Measurements from ENCODE around the gene PRMT9. TPM values are rescaled to one million over a fixed set of nuclear protein-coding genes. Genes with fewer than 3 reads are reported as not detected.

The PRMT9 gene
- total and polyA plus RNA-seq, 10 of the 15 experiments (the other 5 are each of a cell fraction or from before 2014, with no cell fraction given): 4.1 to 11.8 (median 7.6) TPM

GRCh38 chr4:147644471-147644870, 39.5 kb downstream of the PRMT9 start:
- TF ChIP-seq TBL1XR1 (IDR thresholded peaks at IDR 0.05; ENCODE audit: low read depth, low read length): no peak
- CTCF ChIA-PET: interaction anchor here (0.6 to 1.3 kb wide), 4 partner anchors 27 to 223 kb away, joined by 3 to 4 read pairs (median 4); partner anchors contain the start of gene TMEM184C
- in situ Hi-C loops (cut with MboI) (no loop called here), intact Hi-C loops (cut with micrococcal nuclease; ENCODE audit: unreplicated experiment) (loop anchor here (5.0 kb wide), 1 partner anchor 33 kb away; no protein-coding TSS in a partner anchor)
- H3K79me2 ChIP-seq (ENCODE audit: control insufficient read depth, insufficient read depth, low read length): no peaks in the 10 kb centered on the region; the same call in 1 of the 2 replicates
- no peak overlapping the region for H2AFZ ChIP-seq (ENCODE audit: control insufficient read depth, low read depth, low read length)
- H3K36me3 ChIP-seq (ENCODE audit: control insufficient read depth in 2 of 2, insufficient read depth in 2 of 2, low read length in 1 of 2): peaks cover 0 to 1% of the 10 kb centered on the region in 2 experiments; a peak in 2 of 4 replicates
- no peak overlapping the region for H3K4me2 ChIP-seq (ENCODE audit: control insufficient read depth, insufficient read depth)
- ATAC-seq: no peak
- no peaks in the 10 kb centered on the region for H4K20me1 ChIP-seq (ENCODE audit: control insufficient read depth, insufficient read depth)
- DNase-seq (ENCODE audit: low read depth, low spot score): no peak
- H3K9ac ChIP-seq (ENCODE audit: control insufficient read depth, insufficient read depth, low read length): no peak overlapping the region
- no peaks in the 10 kb centered on the region; the same call in 2 of the 3 replicates for H3K9me3 ChIP-seq (replicated peaks; ENCODE audit: control insufficient read depth, insufficient read depth, low read length)
- H3K4me3 ChIP-seq: no peak overlapping the region
- RAD21 ChIA-PET (ENCODE audit: unreplicated experiment): interaction anchor here (2.2 kb wide), 1 partner anchor 222 kb away, joined by 6 read pairs; no protein-coding TSS in a partner anchor
- peaks cover 4% of the 10 kb centered on the region; the same call in 1 of the 2 replicates for H3K4me1 ChIP-seq (ENCODE audit: control insufficient read depth, insufficient read depth, low read length)
- no TSS peak for BruUV-seq (replicated peaks)
- no peak overlapping the region for H3K27ac ChIP-seq (ENCODE audit: control insufficient read depth, insufficient read depth)
- POLR2A ChIA-PET: interaction anchor here (0.7 to 1.0 kb wide), 3 partner anchors 27 to 415 kb away, joined by 3 to 5 read pairs (median 3); partner anchors contain the start of gene TMEM184C
- SMC1A ChIA-PET (ENCODE audit: uncharacterized antibody, unreplicated experiment): interaction anchor here (0.9 to 2.5 kb wide), 3 partner anchors 10 to 27 kb away, joined by 3 to 8 read pairs (median 4); partner anchors contain the start of gene TMEM184C
- H3K27me3 ChIP-seq (replicated peaks in 1 of 2; ENCODE audit: control insufficient read depth in 2 of 2, insufficient read depth in 2 of 2, low read length in 1 of 2): no peaks in the 10 kb centered on the region
- FAIRE-seq: no peak
- WGBS (ENCODE audit: insufficient coverage, insufficient replicate concordance, low lambda C conversion rate, missing lambda C conversion rate): 99% methylated on average over 3 of the region's 3 CpGs

- in situ Hi-C loops (cut with MboI): no loop called here
- WGBS (ENCODE audit: insufficient coverage, insufficient replicate concordance, low lambda C conversion rate, missing lambda C conversion rate): 94% methylated on average over 1 of the region's 1 CpG
- SMC1A ChIA-PET (ENCODE audit: uncharacterized antibody, unreplicated experiment): interaction anchor here (2.5 kb wide), 1 partner anchor 27 kb away, joined by 8 read pairs; the partner anchor contains the start of gene TMEM184C
Measured at GRCh38 chr4:147643616-147644015, 40.3 kb downstream of the PRMT9 start.

More at GRCh38 chr4:147643616-147644015, 40.3 kb downstream of the PRMT9 start:
- ATAC-seq (no peak), DNase-seq (ENCODE audit: low read depth, low spot score) (no peak), FAIRE-seq (no peak)
- no peak overlapping the region for H3K4me3 ChIP-seq
- CTCF ChIA-PET: interaction anchor here (0.6 to 1.4 kb wide), 3 partner anchors 19 to 223 kb away, joined by 3 to 4 read pairs (median 3); no protein-coding TSS in a partner anchor
- TF ChIP-seq NFXL1 (IDR thresholded peaks at IDR 0.05; ENCODE audit: borderline replicate concordance) (no peak), FOS (IDR thresholded peaks at IDR 0.05; ENCODE audit: borderline replicate concordance, extremely low read depth, insufficient read length) (no peak), CHD1 (IDR thresholded peaks at IDR 0.05; ENCODE audit: low read depth, low read length) (no peak), ZNF622 (IDR thresholded peaks at IDR 0.05) (no peak), ZBTB40 (IDR thresholded peaks at IDR 0.05; ENCODE audit: borderline replicate concordance) (no peak), HDGF (IDR thresholded peaks at IDR 0.05) (no peak)
- TF ChIP-seq, protein P1, sequence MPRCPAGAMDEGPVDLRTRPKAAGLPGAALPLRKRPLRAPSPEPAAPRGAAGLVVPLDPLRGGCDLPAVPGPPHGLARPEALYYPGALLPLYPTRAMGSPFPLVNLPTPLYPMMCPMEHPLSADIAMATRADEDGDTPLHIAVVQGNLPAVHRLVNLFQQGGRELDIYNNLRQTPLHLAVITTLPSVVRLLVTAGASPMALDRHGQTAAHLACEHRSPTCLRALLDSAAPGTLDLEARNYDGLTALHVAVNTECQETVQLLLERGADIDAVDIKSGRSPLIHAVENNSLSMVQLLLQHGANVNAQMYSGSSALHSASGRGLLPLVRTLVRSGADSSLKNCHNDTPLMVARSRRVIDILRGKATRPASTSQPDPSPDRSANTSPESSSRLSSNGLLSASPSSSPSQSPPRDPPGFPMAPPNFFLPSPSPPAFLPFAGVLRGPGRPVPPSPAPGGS (IDR thresholded peaks at IDR 0.05; ENCODE audit: borderline replicate concordance, insufficient read depth, low read depth, low read length, poor library complexity, severe bottlenecking): no peak
- RAD21 ChIA-PET (ENCODE audit: unreplicated experiment): interaction anchor here (2.2 kb wide), 1 partner anchor 223 kb away, joined by 6 read pairs; no protein-coding TSS in a partner anchor
- H3K9me3 ChIP-seq (replicated peaks; ENCODE audit: control insufficient read depth, insufficient read depth, low read length): no peaks in the 10 kb centered on the region; the same call in 2 of the 3 replicates
- H3K27me3 ChIP-seq (replicated peaks in 1 of 2; ENCODE audit: control insufficient read depth in 2 of 2, insufficient read depth in 2 of 2, low read length in 1 of 2): no peaks in the 10 kb centered on the region
- no peaks in the 10 kb centered on the region; the same call in 1 of the 2 replicates for H3K79me2 ChIP-seq (ENCODE audit: control insufficient read depth, insufficient read depth, low read length)
- no peaks in the 10 kb centered on the region for H4K20me1 ChIP-seq (ENCODE audit: control insufficient read depth, insufficient read depth)
- POLR2A ChIA-PET: interaction anchor here (0.7 kb wide), 1 partner anchor 245 kb away, joined by 5 read pairs; no protein-coding TSS in a partner anchor
- H3K27ac ChIP-seq (ENCODE audit: control insufficient read depth, insufficient read depth): no peak overlapping the region
- no peak overlapping the region for H3K4me2 ChIP-seq (ENCODE audit: control insufficient read depth, insufficient read depth)
- H2AFZ ChIP-seq (ENCODE audit: control insufficient read depth, low read depth, low read length): no peak overlapping the region
- H3K4me1 ChIP-seq (ENCODE audit: control insufficient read depth, insufficient read depth, low read length): peaks cover 9% of the 10 kb centered on the region; the same call in 1 of the 2 replicates
- no peak overlapping the region for H3K9ac ChIP-seq (ENCODE audit: control insufficient read depth, insufficient read depth, low read length)
- BruUV-seq (replicated peaks): no TSS peak
- intact Hi-C loops (cut with micrococcal nuclease; ENCODE audit: unreplicated experiment): loop anchor here (5.0 kb wide), 1 partner anchor 34 kb away; no protein-coding TSS in a partner anchor
- peaks cover 0 to 1% of the 10 kb centered on the region in 2 experiments; a peak in 2 of 4 replicates for H3K36me3 ChIP-seq (ENCODE audit: control insufficient read depth in 2 of 2, insufficient read depth in 2 of 2, low read length in 1 of 2)

Data from GM12878 (cell line).